ENCODE data around the gene PTGR3.

DNA sequence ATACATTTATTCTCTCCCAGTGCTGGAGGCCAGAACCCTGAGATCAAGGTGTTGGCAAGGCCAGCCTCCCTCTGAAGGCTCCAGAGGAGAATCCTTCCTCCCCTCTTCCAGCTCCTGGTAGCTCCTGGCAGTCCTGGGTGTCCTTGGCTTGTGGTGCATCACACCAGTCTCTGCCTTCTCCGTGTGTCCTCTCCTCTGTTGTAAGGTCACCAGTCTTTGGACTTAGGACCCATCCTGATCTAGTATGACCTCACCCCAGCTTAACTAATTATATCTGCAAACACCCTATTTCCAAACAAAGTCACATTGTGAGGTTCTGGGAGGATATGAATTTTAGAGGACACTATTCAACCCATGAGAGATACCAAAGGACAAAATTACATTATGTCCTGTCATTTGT lies 32.8 kb upstream of the PTGR3 start:
- TF ChIP-seq POLR2A (IDR thresholded peaks at IDR 0.05; ENCODE audit: low read depth) (no peak), CTCF (IDR thresholded peaks at IDR 0.05) (no peak), EP300 (IDR thresholded peaks at IDR 0.05) (no peak), POLR2AphosphoS5 (IDR thresholded peaks at IDR 0.05) (no peak)

All from esophagus muscularis mucosa (tissue), 4 donors.